OCI-LY3 (cell line): ENCODE measurements around the gene ZNF148.

Source experiments
- EZH2phosphoT487 ChIP-seq: fragments of 200-600 bp; shearing (Covaris generic); IDR thresholded peaks from 2 replicates; pipeline ENCODE4 v1.6.1; 2018; ENCODE audit warnings: antibody characterized with exemption, mixed run types, low read depth
- TF ChIP-seq, protein P1 (sequence below): fragments of 200-600, 300-600 bp; sonication (generic); IDR thresholded peaks from 2 replicates; pipeline ENCODE4 v1.5.1; 2014; ENCODE audit warnings: antibody characterized with exemption, low read length, low read depth

DNA sequence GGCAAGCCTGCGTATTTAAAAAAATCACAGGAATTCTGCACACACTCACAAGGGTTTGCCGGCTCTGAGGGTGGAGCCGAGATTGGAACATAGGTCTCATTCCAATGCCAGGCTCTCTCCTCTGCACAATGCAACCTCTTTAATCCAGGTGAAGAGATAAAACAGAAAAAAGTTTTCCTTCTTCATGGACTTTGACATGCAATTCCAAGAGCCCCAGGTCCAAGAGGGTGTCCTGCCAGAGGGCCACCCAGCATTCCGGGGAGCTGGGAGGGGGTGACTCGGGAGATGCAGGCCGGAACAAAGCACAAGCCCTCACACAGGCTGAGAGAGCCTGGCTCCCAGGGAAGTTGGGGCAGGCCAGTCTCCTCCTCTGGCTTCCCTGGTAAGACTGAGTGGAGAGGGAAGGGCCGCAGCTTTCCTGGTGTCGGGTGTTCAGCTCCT is 155.8 kb downstream of the ZNF148 start:
- TF ChIP-seq, protein P1, sequence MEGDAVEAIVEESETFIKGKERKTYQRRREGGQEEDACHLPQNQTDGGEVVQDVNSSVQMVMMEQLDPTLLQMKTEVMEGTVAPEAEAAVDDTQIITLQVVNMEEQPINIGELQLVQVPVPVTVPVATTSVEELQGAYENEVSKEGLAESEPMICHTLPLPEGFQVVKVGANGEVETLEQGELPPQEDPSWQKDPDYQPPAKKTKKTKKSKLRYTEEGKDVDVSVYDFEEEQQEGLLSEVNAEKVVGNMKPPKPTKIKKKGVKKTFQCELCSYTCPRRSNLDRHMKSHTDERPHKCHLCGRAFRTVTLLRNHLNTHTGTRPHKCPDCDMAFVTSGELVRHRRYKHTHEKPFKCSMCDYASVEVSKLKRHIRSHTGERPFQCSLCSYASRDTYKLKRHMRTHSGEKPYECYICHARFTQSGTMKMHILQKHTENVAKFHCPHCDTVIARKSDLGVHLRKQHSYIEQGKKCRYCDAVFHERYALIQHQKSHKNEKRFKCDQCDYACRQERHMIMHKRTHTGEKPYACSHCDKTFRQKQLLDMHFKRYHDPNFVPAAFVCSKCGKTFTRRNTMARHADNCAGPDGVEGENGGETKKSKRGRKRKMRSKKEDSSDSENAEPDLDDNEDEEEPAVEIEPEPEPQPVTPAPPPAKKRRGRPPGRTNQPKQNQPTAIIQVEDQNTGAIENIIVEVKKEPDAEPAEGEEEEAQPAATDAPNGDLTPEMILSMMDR = no peak
- TF ChIP-seq EZH2phosphoT487 = no peak
